K562 (cell line): ENCODE measurements around the gene ZSCAN22. TPM values are rescaled to one million over a fixed set of nuclear protein-coding genes. Genes with fewer than 3 reads are reported as not detected.

Experiments
- BCOR ChIP-seq: fragments of 450-650 bp; IDR thresholded peaks from 2 replicates; pipeline ENCODE4 v1.6.1; 2016
- BHLHE40 ChIP-seq: IDR thresholded peaks from 2 replicates; pipeline ENCODE4 v1.6.1; 2011; ENCODE audit warnings: low read length, improper control_type of control experiment
- CHD1 ChIP-seq: fragments of 200-600 bp; sonication (generic); IDR thresholded peaks from one replicate; pipeline ENCODE4 v1.6.1; 2012; ENCODE audit warnings: mild to moderate bottlenecking, moderate library complexity, low read length, inconsistent platforms
- FOSL1 ChIP-seq: fragments of 200-800 bp; sonication (Bioruptor generic); conservative IDR thresholded peaks from 2 replicates; pipeline ENCODE4 v1.6.1; 2016; ENCODE audit warnings: missing genetic modification characterization, missing compliant biosample characterization
- FOXJ3 ChIP-seq: sonication (generic); formaldehyde crosslinking; IDR thresholded peaks from 2 replicates; pipeline ENCODE4 v1.4.0; 2020; ENCODE audit warnings: mild to moderate bottlenecking, missing genetic modification reagents
- FUS ChIP-seq: fragments of 200-400 bp; formaldehyde crosslinking; optimal IDR thresholded peaks from 2 replicates; pipeline ENCODE3; 2017; ENCODE audit warnings: low read depth, low read length
- GTF2A2 ChIP-seq: IDR thresholded peaks from 2 replicates; pipeline ENCODE4 v1.6.1; 2016; ENCODE audit warnings: mild to moderate bottlenecking, missing genetic modification characterization, missing compliant biosample characterization
- JUND ChIP-seq, 2 experiments: IDR thresholded peaks; 2 replicates in 1 of 2; 3 replicates in 1 of 2; pipeline ENCODE4 v1.6.1; 2011; ENCODE audit warnings: borderline replicate concordance in 2 of 2, low read depth in 2 of 2, low read length in 2 of 2, improper control_type of control experiment in 1 of 2, missing biosample characterization in 1 of 2, missing genetic modification characterization in 1 of 2, missing genetic modification reagents in 1 of 2
- NCOA2 ChIP-seq, 2 experiments: fragments of 450-650 bp; IDR thresholded peaks; 2 replicates each; pipeline ENCODE4 v1.6.1; 2018; ENCODE audit warnings: mild to moderate bottlenecking in 2 of 2, moderate library complexity in 1 of 2; ENCODE audit not compliant: partially characterized antibody in 2 of 2
- NELFE ChIP-seq: IDR thresholded peaks from 2 replicates; pipeline ENCODE4 v1.6.1; 2011; ENCODE audit warnings: mild to moderate bottlenecking; ENCODE audit not compliant: insufficient read depth, insufficient read length
- POLR2G ChIP-seq: fragments of 200-400 bp; formaldehyde crosslinking; IDR thresholded peaks from 2 replicates; pipeline ENCODE4 v1.6.1; 2017; ENCODE audit warnings: low read depth, mild to moderate bottlenecking, antibody characterized with exemption, low read length, moderate library complexity
- SPI1 ChIP-seq: IDR thresholded peaks from 2 replicates; pipeline ENCODE4 v1.6.1; 2011; ENCODE audit warnings: low read depth, low read length, control low read depth, borderline replicate concordance
- STAG1 ChIP-seq: sonication (generic); formaldehyde crosslinking; IDR thresholded peaks from 2 replicates; pipeline ENCODE4 v1.5.0; 2020; ENCODE audit warnings: missing genetic modification reagents, borderline replicate concordance
- TEAD2 ChIP-seq: fragments of 450-650 bp; IDR thresholded peaks from 2 replicates; pipeline ENCODE4 v1.6.1; 2016; ENCODE audit warnings: missing genetic modification characterization, control low read depth, missing compliant biosample characterization
- ZNF134 ChIP-seq: fragments of 250-450 bp; sonication (Bioruptor Pico); conservative IDR thresholded peaks from 2 replicates; pipeline ENCODE4 v1.4.0; 2020
- ZNF347 ChIP-seq: fragments of 450-650 bp; formaldehyde crosslinking; IDR thresholded peaks from 2 replicates; pipeline ENCODE4 v1.4.0; 2020; ENCODE audit warnings: low read depth, mild to moderate bottlenecking, moderate library complexity
- ZNF41 ChIP-seq: fragments of 250-450 bp; sonication (Bioruptor Pico); conservative IDR thresholded peaks from 2 replicates; pipeline ENCODE4 v1.4.0; 2020; ENCODE audit warnings: mild to moderate bottlenecking
- ZNF75A ChIP-seq: fragments of 450-650 bp; formaldehyde crosslinking; IDR thresholded peaks from 2 replicates; pipeline ENCODE4 v1.4.0; 2020; ENCODE audit warnings: mild to moderate bottlenecking
- polyA plus RNA-seq, 8 experiments: library from polyadenylated mRNA; depleted of rRNA in 4 of 8; stranded (reverse) in 5 of 8; unstranded in 3 of 8; fragments of >200 nt; fragmentation: Nextera tagmentation in 2 of 8; fragmentation: Illumina TruSeq in 1 of 8; extraction: Ambion mirVana in 2 of 8; extraction: Trizol in 1 of 8; gene quantifications; 2 replicates each; pipeline versions ENCODE4 v1.2.1 to v1.2.3, GENCODE V29; 2011 to 2014; ENCODE audit warnings: inconsistent platforms in 1 of 8, missing spikeins in 1 of 8
- total RNA-seq, 7 experiments: library from RNA; depleted of rRNA in 6 of 7; stranded (reverse); fragments of >200 nt in 6 of 7; fragmentation: Illumina TruSeq in 2 of 7; extraction: Trizol in 2 of 7; gene quantifications; 2 replicates each; pipeline versions ENCODE4 v1.2.1 to v1.2.3, GENCODE V29; 2011 to 2021; ENCODE audit warnings: low replicate concordance in 1 of 7
- TF ChIP-seq, protein P1 (sequence below): fragments of 250-450 bp; sonication (Bioruptor Pico); IDR thresholded peaks from 2 replicates; pipeline ENCODE4 v1.8.0; 2022; ENCODE audit warnings: inconsistent platforms, mild to moderate bottlenecking, moderate library complexity, borderline replicate concordance
- TF ChIP-seq, protein P2 (sequence below): sonication (generic); formaldehyde crosslinking; IDR thresholded peaks from 2 replicates; pipeline ENCODE4 v1.8.0; 2022; ENCODE audit warnings: missing genetic modification reagents, mild to moderate bottlenecking, borderline replicate concordance
- TF ChIP-seq, protein P3 (sequence below), 2 experiments: fragments of 450-650 bp; conservative IDR thresholded peaks; 2 replicates each; pipeline ENCODE4 v1.6.1; 2017; ENCODE audit warnings: mild to moderate bottlenecking in 2 of 2, moderate library complexity in 2 of 2
- TF ChIP-seq, protein P4 (sequence below), 2 experiments: fragments of 250-450 bp in 1 of 2; fragments of 450-650 bp in 1 of 2; sonication (Bioruptor Pico) in 1 of 2; IDR thresholded peaks; 2 replicates each; pipeline versions ENCODE4 v1.6.1 to v1.8.0; 2016 to 2021; ENCODE audit warnings: mild to moderate bottlenecking in 2 of 2, moderate library complexity in 2 of 2, missing compliant biosample characterization in 1 of 2, missing genetic modification characterization in 1 of 2

Gene ZSCAN22
- total and polyA plus RNA-seq, 9 of the 15 experiments (the other 6 are each of a cell fraction or from before 2014, with no cell fraction given) = 0.98 to 5.3 (median 3.0) TPM

DNA sequence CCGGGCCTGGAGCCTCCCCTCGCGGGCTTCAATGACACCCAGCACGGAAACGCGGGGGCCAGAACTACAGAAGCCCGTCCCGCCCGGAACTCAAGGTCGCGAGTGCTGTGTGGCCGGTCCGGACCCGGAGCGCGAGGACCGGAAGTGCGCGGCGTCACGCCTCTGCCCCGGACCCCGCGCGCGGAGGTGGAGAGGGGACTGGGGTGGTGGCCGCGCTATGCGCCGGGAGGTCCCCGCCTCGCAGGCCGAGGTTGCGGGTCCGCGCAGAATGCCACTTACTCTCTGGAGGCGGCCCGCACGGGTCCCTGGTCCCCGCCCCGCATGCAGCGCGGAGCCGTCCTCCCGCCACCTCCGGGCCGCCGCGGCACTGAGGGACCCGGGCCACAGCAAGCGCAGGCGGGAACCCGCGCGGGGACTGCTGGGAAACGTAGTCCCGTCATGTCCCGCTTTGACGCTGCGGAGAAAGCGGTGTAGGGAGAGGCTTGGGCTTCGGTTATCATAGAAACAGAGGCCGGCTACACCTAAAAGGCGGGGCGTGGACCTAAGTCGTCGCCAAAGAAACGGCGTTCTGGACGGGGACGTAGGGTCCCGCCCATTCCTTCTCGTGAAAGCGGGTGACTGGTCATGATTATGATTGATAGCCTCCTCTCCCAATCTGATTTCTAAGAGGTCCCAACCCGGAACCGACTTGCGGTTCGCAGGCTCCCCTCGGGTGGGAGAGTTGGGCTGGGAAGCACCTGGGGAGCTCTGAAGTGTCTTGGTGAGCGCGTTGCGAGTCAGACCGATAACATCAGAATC is 54.1 kb downstream of the ZSCAN22 start, which contains the start of gene ZNF837 (continued):
- TF ChIP-seq JUND (IDR thresholded peaks at IDR 0.05; ENCODE audit: borderline replicate concordance, low read depth, low read length) (peak; percentile 69), JUND (tag; IDR thresholded peaks at IDR 0.05; ENCODE audit: borderline replicate concordance, low read depth, low read length) (peak; percentile 39; the same call in 1 of the 3 replicates), BCOR (peak; percentile 42; the same call in 1 of the 2 replicates), SPI1 (no peak), ZNF347 (CRISPR knock-in tag) (no peak), GTF2A2 (no peak), NELFE (no peak), ZNF134 (CRISPR knock-in tag) (no peak), CHD1 (no peak), BHLHE40 (peak; percentile 57; the same call in 1 of the 2 replicates), ZNF41 (CRISPR knock-in tag) (no peak), POLR2G (peak; percentile 97), STAG1 (CRISPR knock-in tag) (no peak), FOSL1 (tag) (peak; percentile 72), TEAD2 (tag) (no peak), FUS (no peak), ZNF75A (CRISPR knock-in tag) (no peak), NCOA2 (IDR thresholded peaks at IDR 0.05; ENCODE audit: partially characterized antibody in 2 of 2) (no peak), FOXJ3 (CRISPR knock-in tag) (no peak)
- TF ChIP-seq, protein P1, sequence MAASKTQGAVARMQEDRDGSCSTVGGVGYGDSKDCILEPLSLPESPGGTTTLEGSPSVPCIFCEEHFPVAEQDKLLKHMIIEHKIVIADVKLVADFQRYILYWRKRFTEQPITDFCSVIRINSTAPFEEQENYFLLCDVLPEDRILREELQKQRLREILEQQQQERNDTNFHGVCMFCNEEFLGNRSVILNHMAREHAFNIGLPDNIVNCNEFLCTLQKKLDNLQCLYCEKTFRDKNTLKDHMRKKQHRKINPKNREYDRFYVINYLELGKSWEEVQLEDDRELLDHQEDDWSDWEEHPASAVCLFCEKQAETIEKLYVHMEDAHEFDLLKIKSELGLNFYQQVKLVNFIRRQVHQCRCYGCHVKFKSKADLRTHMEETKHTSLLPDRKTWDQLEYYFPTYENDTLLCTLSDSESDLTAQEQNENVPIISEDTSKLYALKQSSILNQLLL (CRISPR knock-in tag) = no peak
- TF ChIP-seq, protein P2, sequence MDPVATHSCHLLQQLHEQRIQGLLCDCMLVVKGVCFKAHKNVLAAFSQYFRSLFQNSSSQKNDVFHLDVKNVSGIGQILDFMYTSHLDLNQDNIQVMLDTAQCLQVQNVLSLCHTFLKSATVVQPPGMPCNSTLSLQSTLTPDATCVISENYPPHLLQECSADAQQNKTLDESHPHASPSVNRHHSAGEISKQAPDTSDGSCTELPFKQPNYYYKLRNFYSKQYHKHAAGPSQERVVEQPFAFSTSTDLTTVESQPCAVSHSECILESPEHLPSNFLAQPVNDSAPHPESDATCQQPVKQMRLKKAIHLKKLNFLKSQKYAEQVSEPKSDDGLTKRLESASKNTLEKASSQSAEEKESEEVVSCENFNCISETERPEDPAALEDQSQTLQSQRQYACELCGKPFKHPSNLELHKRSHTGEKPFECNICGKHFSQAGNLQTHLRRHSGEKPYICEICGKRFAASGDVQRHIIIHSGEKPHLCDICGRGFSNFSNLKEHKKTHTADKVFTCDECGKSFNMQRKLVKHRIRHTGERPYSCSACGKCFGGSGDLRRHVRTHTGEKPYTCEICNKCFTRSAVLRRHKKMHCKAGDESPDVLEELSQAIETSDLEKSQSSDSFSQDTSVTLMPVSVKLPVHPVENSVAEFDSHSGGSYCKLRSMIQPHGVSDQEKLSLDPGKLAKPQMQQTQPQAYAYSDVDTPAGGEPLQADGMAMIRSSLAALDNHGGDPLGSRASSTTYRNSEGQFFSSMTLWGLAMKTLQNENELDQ (CRISPR knock-in tag) = no peak
- TF ChIP-seq, protein P3, sequence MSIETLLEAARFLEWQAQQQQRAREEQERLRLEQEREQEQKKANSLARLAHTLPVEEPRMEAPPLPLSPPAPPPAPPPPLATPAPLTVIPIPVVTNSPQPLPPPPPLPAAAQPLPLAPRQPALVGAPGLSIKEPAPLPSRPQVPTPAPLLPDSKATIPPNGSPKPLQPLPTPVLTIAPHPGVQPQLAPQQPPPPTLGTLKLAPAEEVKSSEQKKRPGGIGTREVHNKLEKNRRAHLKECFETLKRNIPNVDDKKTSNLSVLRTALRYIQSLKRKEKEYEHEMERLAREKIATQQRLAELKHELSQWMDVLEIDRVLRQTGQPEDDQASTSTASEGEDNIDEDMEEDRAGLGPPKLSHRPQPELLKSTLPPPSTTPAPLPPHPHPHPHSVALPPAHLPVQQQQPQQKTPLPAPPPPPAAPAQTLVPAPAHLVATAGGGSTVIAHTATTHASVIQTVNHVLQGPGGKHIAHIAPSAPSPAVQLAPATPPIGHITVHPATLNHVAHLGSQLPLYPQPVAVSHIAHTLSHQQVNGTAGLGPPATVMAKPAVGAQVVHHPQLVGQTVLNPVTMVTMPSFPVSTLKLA (conservative IDR thresholded peaks at IDR 0.05) = peak; percentile 89 to 95
- TF ChIP-seq, protein P4, sequence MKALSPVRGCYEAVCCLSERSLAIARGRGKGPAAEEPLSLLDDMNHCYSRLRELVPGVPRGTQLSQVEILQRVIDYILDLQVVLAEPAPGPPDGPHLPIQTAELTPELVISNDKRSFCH (CRISPR knock-in tag; IDR thresholded peaks at IDR 0.05) = no peak
- TF ChIP-seq, protein P4 (tag; IDR thresholded peaks at IDR 0.05) = peak; percentile 91
